Neural progenitor cell (in vitro differentiated cells): ENCODE data around the gene MRPS6. TPM values are rescaled to one million over a fixed set of nuclear protein-coding genes. Genes with fewer than 3 reads are reported as not detected.

Experiments used
- DNase-seq: peaks from one replicate; pipeline ENCODE4 v3.0.0-alpha.2; 2016; ENCODE audit warnings: low spot score
- H2AFZ ChIP-seq: fragments of 200-600 bp; sonication (generic); replicated peaks from 2 replicates; pipeline ENCODE4 v1.6.1; 2016; ENCODE audit warnings: antibody characterized with exemption
- H3F3A ChIP-seq: fragments of 200-600 bp; sonication (generic); 2 replicates; pipeline ENCODE4 v1.6.1; 2016; ENCODE audit warnings: antibody characterized with exemption, low read depth
- H3K27ac ChIP-seq: fragments of 200-600 bp; sonication (generic); 2 replicates; pipeline ENCODE4 v1.5.1; 2016; ENCODE audit warnings: mild to moderate bottlenecking
- H3K27me3 ChIP-seq: fragments of 200-600 bp; sonication (generic); 2 replicates; pipeline ENCODE4 v1.6.1; 2016; ENCODE audit warnings: mild to moderate bottlenecking, moderate library complexity
- H3K36me3 ChIP-seq: fragments of 200-600 bp; sonication (generic); 2 replicates; pipeline ENCODE4 v1.5.1; 2016
- H3K4me1 ChIP-seq: fragments of 200-600 bp; sonication (generic); 2 replicates; pipeline ENCODE4 v1.6.1; 2016; ENCODE audit warnings: mixed run types
- H3K4me2 ChIP-seq: fragments of 200-600 bp; sonication (generic); 2 replicates; pipeline ENCODE4 v1.6.1; 2016
- H3K4me3 ChIP-seq: fragments of 200-600 bp; sonication (generic); 2 replicates; pipeline ENCODE4 v1.5.1; 2016
- H3K79me2 ChIP-seq: fragments of 200-600 bp; sonication (generic); 2 replicates; pipeline ENCODE4 v1.6.1; 2016; ENCODE audit warnings: low read depth
- H3K9ac ChIP-seq: fragments of 200-600 bp; sonication (generic); 2 replicates; pipeline ENCODE4 v1.6.1; 2016
- H3K9me3 ChIP-seq: fragments of 200-600 bp; sonication (generic); 2 replicates; pipeline ENCODE4 v1.5.1; 2016; ENCODE audit warnings: low read depth
- H4K20me1 ChIP-seq: fragments of 200-600 bp; sonication (generic); 2 replicates; pipeline ENCODE4 v1.6.1; 2016; ENCODE audit warnings: low read depth
- H3K27ac Mint-ChIP-seq: 3 replicates; pipeline ENCODE4 v1.8.0; 2021; ENCODE audit warnings: mixed read lengths
- H3K27me3 Mint-ChIP-seq: 2 replicates; pipeline ENCODE4 v1.8.0; 2022; ENCODE audit warnings: low read depth, mild to moderate bottlenecking, inconsistent platforms, moderate library complexity, mixed read lengths; ENCODE audit not compliant: insufficient read depth
- H3K36me3 Mint-ChIP-seq: 3 replicates; pipeline ENCODE4 v1.8.0; 2021; ENCODE audit warnings: mixed read lengths
- H3K4me1 Mint-ChIP-seq: 3 replicates; pipeline ENCODE4 v1.8.0; 2021; ENCODE audit warnings: mixed read lengths
- H3K4me3 Mint-ChIP-seq: 3 replicates; pipeline ENCODE4 v1.8.0; 2021; ENCODE audit warnings: mild to moderate bottlenecking, moderate library complexity, mixed read lengths
- H3K9me3 Mint-ChIP-seq: 3 replicates; pipeline ENCODE4 v1.8.0; 2020; ENCODE audit warnings: mixed read lengths
- EZH2 ChIP-seq: fragments of 200-600 bp; sonication (generic); IDR thresholded peaks from 2 replicates; pipeline ENCODE4 v1.6.1; 2017; ENCODE audit warnings: antibody characterized with exemption, mild to moderate bottlenecking, moderate library complexity
- EZH2phosphoT487 ChIP-seq: fragments of 200-600 bp; sonication (generic); IDR thresholded peaks from 2 replicates; pipeline ENCODE4 v1.6.1; 2017; ENCODE audit warnings: antibody characterized with exemption
- total RNA-seq: library from RNA; depleted of rRNA; stranded (reverse); fragments of >200 nt; gene quantifications from 2 replicates; pipeline ENCODE4 v1.2.3, GENCODE V29; 2015; ENCODE audit warnings: low replicate concordance
- TF ChIP-seq, protein P1 (sequence below): fragments of 200-600 bp; sonication (generic); IDR thresholded peaks from 2 replicates; pipeline ENCODE4 v1.5.1; 2017; ENCODE audit warnings: antibody characterized with exemption, mild to moderate bottlenecking

MRPS6 gene
- total RNA-seq, 1 donor from 2014 or later: 108 TPM

DNA sequence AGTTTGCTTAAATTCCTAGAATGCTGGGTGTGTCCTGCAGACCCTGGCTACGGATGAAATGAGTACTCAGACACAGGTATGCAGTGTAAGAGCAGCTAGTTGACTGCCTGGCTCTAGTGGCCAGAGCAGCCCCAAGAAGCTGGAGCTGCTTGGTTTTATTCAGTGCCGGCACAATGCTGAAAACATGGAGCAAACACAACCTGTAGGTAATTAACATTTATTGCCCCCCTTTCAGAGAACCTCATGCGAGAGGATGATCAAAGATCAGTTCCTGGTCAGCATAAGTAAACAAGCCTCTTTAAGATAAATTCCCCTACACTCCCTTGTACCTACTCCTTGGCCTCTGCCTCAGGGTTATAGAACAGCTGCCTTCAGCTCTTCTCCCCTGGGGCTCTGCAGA is 43.2 kb downstream of the MRPS6 start:
- Histone ChIP-seq H4K20me1 (peaks cover 46% of the 10 kb centered on the region), H3K4me2 (no peak overlapping the region), H3K9me3 (no peaks in the 10 kb centered on the region), H3K79me2 (peaks cover 100% of the 10 kb centered on the region), H3K4me3 (no peak overlapping the region), H3K9ac (no peak overlapping the region), H3F3A (peaks cover 2% of the 10 kb centered on the region), H3K27me3 (no peaks in the 10 kb centered on the region), H2AFZ (no peak overlapping the region), H3K36me3 (peaks cover 16% of the 10 kb centered on the region), H3K4me1 (peaks cover 19% of the 10 kb centered on the region), H3K27ac (no peak overlapping the region)
- peaks cover 63% of the 10 kb centered on the region for H3K36me3 Mint-ChIP-seq
- H3K4me1 Mint-ChIP-seq: peaks cover 29% of the 10 kb centered on the region
- H3K27ac Mint-ChIP-seq: peak overlapping the region; percentile 36
- TF ChIP-seq, protein P1, sequence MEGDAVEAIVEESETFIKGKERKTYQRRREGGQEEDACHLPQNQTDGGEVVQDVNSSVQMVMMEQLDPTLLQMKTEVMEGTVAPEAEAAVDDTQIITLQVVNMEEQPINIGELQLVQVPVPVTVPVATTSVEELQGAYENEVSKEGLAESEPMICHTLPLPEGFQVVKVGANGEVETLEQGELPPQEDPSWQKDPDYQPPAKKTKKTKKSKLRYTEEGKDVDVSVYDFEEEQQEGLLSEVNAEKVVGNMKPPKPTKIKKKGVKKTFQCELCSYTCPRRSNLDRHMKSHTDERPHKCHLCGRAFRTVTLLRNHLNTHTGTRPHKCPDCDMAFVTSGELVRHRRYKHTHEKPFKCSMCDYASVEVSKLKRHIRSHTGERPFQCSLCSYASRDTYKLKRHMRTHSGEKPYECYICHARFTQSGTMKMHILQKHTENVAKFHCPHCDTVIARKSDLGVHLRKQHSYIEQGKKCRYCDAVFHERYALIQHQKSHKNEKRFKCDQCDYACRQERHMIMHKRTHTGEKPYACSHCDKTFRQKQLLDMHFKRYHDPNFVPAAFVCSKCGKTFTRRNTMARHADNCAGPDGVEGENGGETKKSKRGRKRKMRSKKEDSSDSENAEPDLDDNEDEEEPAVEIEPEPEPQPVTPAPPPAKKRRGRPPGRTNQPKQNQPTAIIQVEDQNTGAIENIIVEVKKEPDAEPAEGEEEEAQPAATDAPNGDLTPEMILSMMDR: no peak
- no peak for TF ChIP-seq EZH2phosphoT487
- no peak for TF ChIP-seq EZH2
- H3K9me3 Mint-ChIP-seq: peaks cover 24% of the 10 kb centered on the region
- no peak overlapping the region for H3K4me3 Mint-ChIP-seq
- peaks cover 5% of the 10 kb centered on the region for H3K27me3 Mint-ChIP-seq
- no peak for DNase-seq

DNA sequence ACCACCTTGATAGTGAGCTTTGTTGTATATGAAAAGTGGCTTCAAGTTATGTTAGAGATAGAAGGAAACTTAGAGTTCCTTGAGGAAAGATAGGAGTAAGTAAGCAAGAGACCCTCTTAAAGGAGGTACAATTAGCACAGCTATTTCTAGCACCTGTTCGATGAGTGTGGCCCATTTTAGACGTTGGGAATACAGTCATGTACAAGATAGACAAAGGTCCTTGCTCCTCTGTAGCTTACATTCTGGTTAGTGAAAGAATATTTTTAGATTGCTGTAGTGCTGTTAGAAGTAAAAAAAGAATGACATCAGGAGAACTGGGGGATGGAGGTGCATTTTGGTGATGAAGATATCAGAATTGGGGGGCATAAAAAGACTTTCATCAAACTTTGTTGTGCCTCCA is 47.5 kb downstream of the MRPS6 start:
- Histone ChIP-seq H3K9me3 (no peaks in the 10 kb centered on the region), H3K4me2 (no peak overlapping the region), H3K4me1 (peaks cover under 1% of the 10 kb centered on the region), H4K20me1 (peaks cover 24% of the 10 kb centered on the region), H3K4me3 (no peak overlapping the region), H3K9ac (no peak overlapping the region), H3K79me2 (peaks cover 100% of the 10 kb centered on the region), H3K36me3 (peaks cover 12% of the 10 kb centered on the region), H3K27me3 (no peaks in the 10 kb centered on the region), H2AFZ (no peak overlapping the region), H3F3A (no peaks in the 10 kb centered on the region), H3K27ac (no peak overlapping the region)
- peaks cover 2% of the 10 kb centered on the region for H3K27me3 Mint-ChIP-seq
- H3K27ac Mint-ChIP-seq: no peak overlapping the region
- no peak overlapping the region for H3K4me3 Mint-ChIP-seq
- peaks cover 64% of the 10 kb centered on the region for H3K36me3 Mint-ChIP-seq
- peaks cover 30% of the 10 kb centered on the region for H3K9me3 Mint-ChIP-seq
- TF ChIP-seq EZH2: no peak
- no peak for TF ChIP-seq EZH2phosphoT487
- TF ChIP-seq, protein P1: no peak
- no peak for DNase-seq
- H3K4me1 Mint-ChIP-seq: peaks cover 9% of the 10 kb centered on the region

DNA sequence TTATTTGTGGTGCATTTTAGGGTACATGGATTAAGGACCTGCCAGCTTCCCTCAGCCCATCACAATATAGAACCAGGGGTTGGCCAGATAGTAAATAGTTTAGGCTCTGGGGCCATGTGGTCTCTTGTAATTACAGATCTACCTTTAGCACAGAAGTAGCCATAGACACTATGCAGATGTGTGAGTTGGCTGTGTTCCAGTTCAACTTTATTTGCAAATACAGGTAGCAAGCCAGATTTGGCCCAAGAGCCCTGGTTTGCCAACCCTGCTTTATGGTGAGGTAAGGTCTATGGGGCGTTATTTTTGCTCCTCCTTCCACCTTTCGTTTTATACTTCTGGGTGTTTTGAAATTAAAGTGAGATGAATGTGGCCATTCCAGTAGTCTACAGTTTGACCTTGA is 48.7 kb downstream of the MRPS6 start:
- Histone ChIP-seq H3K4me1 (peaks cover 12% of the 10 kb centered on the region), H3K4me3 (no peak overlapping the region), H3K27me3 (no peaks in the 10 kb centered on the region), H2AFZ (no peak overlapping the region), H3K9me3 (no peaks in the 10 kb centered on the region), H3K4me2 (no peak overlapping the region), H3F3A (no peaks in the 10 kb centered on the region), H3K36me3 (peaks cover 8% of the 10 kb centered on the region), H4K20me1 (peaks cover 36% of the 10 kb centered on the region), H3K79me2 (peaks cover 100% of the 10 kb centered on the region), H3K27ac (no peak overlapping the region), H3K9ac (no peak overlapping the region)
- H3K27me3 Mint-ChIP-seq: peaks cover 2% of the 10 kb centered on the region
- H3K4me3 Mint-ChIP-seq: no peak overlapping the region
- H3K4me1 Mint-ChIP-seq: peaks cover 21% of the 10 kb centered on the region
- H3K36me3 Mint-ChIP-seq: peaks cover 53% of the 10 kb centered on the region
- no peak for DNase-seq
- peaks cover 19% of the 10 kb centered on the region for H3K9me3 Mint-ChIP-seq
- no peak overlapping the region for H3K27ac Mint-ChIP-seq
- TF ChIP-seq EZH2phosphoT487 (no peak), EZH2 (no peak)
- TF ChIP-seq, protein P1: no peak
